Subcutaneous abdominal adipose tissue (tissue), 5 donors: ENCODE data around the gene DYRK1A.
"Not testable (repeated sequence)": the region's sequence is repeated elsewhere in the genome, so short reads cannot be mapped to it uniquely, and the experiment has no call there.

Experiments used
- H3K27ac ChIP-seq: one replicate; pipeline ENCODE4 v1.7.0; 2013; ENCODE audit warnings: low read depth, mild to moderate bottlenecking, inconsistent platforms, low read length, moderate library complexity
- H3K27me3 ChIP-seq, 5 donors: one replicate each; pipeline ENCODE4 v1.7.0; 2013; ENCODE audit warnings: low read length in 5 of 5, inconsistent platforms in 1 of 5; ENCODE audit not compliant: control insufficient read depth in 5 of 5, insufficient read depth in 4 of 5
- H3K36me3 ChIP-seq, 5 donors: one replicate each; pipeline ENCODE4 v1.7.0; 2013; ENCODE audit warnings: low read length in 5 of 5; ENCODE audit not compliant: control insufficient read depth in 5 of 5, insufficient read depth in 5 of 5
- H3K4me1 ChIP-seq, 5 donors: one replicate each; pipeline ENCODE4 v1.7.0; 2013; ENCODE audit warnings: low read length in 5 of 5, mild to moderate bottlenecking in 3 of 5, moderate library complexity in 1 of 5; ENCODE audit not compliant: control insufficient read depth in 5 of 5, insufficient read depth in 5 of 5
- H3K4me3 ChIP-seq, 5 donors: one replicate each; pipeline ENCODE4 v1.7.0; 2013; ENCODE audit warnings: low read length in 5 of 5, low read depth in 1 of 5
- H3K9ac ChIP-seq, 5 donors: one replicate each; pipeline ENCODE4 v1.7.0; 2013; ENCODE audit warnings: low read length in 5 of 5, mild to moderate bottlenecking in 4 of 5, moderate library complexity in 3 of 5
- H3K9me3 ChIP-seq, 5 donors: one replicate each; pipeline ENCODE4 v1.7.0; 2013; ENCODE audit warnings: low read length in 5 of 5; ENCODE audit not compliant: control insufficient read depth in 5 of 5
- donor health status: healthy.
- donor health status: healthy.
- donor health status: healthy.
- donor health status: healthy.
- donor health status: healthy.

Gene DYRK1A

DNA sequence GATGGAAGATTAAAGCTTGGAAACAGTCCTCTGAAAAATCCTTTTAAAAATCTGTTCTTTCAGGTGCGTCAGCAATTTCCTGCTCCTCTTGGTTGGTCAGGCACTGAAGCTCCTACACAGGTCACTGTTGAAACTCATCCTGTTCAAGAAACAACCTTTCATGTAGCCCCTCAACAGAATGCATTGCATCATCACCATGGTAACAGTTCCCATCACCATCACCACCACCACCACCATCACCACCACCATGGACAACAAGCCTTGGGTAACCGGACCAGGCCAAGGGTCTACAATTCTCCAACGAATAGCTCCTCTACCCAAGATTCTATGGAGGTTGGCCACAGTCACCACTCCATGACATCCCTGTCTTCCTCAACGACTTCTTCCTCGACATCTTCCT lies 145.3 kb downstream of the DYRK1A start:
- no peak overlapping the region for H3K9ac ChIP-seq
- H3K9me3 ChIP-seq = no peaks in the 10 kb centered on the region
- H3K4me3 ChIP-seq = no peak overlapping the region
- H3K27me3 ChIP-seq = no peaks in the 10 kb centered on the region
- no peak overlapping the region for H3K27ac ChIP-seq
- H3K4me1 ChIP-seq = no peaks in the 10 kb centered on the region
- peaks cover 48 to 90% (median 76%) of the 10 kb centered on the region in 5 donors for H3K36me3 ChIP-seq

DNA sequence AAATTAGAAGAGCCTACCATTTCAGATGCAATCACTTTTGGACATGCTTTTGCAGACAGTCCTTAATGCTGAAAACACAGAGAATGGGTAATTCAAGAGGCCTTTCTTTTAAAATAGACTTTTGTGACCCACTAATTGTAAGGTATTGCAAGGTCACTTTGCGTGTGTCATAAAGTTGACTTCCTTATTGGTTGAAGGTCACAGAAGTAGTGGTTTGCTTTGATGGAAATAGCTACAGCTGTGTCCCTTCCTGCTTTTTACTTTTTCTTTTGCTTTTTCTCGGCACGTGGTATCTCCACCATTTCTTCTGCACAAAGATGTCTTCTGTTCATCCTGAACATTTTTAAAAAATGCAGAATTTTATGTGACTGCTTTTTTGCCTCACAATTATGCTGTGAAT lies 146.8 kb downstream of the DYRK1A start:
- H3K9me3 ChIP-seq = no peaks in the 10 kb centered on the region
- no peak overlapping the region for H3K4me3 ChIP-seq
- H3K27me3 ChIP-seq = no peaks in the 10 kb centered on the region
- H3K4me1 ChIP-seq = no peaks in the 10 kb centered on the region
- H3K9ac ChIP-seq = no peak overlapping the region
- peaks cover 44 to 83% (median 66%) of the 10 kb centered on the region in 5 donors for H3K36me3 ChIP-seq
- no peak overlapping the region for H3K27ac ChIP-seq

- H3K36me3 ChIP-seq = peaks cover 38 to 75% (median 59%) of the 10 kb centered on the region in 5 donors
- H3K9ac ChIP-seq = no peak overlapping the region
- no peak overlapping the region for H3K4me3 ChIP-seq
- H3K27me3 ChIP-seq = no peaks in the 10 kb centered on the region
- no peak overlapping the region for H3K27ac ChIP-seq
- H3K9me3 ChIP-seq = no peaks in the 10 kb centered on the region
- H3K4me1 ChIP-seq = peaks cover 0 to 4% (median 3%) of the 10 kb centered on the region in 5 donors
Observed at GRCh38 chr21:37514038-37514667, 147.6 kb downstream of the DYRK1A start.

- Histone ChIP-seq H3K9ac (no peak overlapping the region), H3K9me3 (no peaks in the 10 kb centered on the region), H3K36me3 (peaks cover 22 to 47% (median 32%) of the 10 kb centered on the region in 5 donors), H3K27me3 (no peaks in the 10 kb centered on the region), H3K4me1 (peaks cover 0 to 8% (median 4%) of the 10 kb centered on the region in 5 donors), H3K4me3 (no peak overlapping the region), H3K27ac (no peak overlapping the region)
Observed at GRCh38 chr21:37516998-37517397, 150.4 kb downstream of the DYRK1A start.

- Histone ChIP-seq H3K27ac (no peak overlapping the region), H3K27me3 (no peaks in the 10 kb centered on the region), H3K4me3 (no peak overlapping the region), H3K36me3 (peaks cover 4 to 19% (median 9%) of the 10 kb centered on the region in 5 donors), H3K4me1 (peaks cover 0 to 9% (median 5%) of the 10 kb centered on the region in 5 donors), H3K9me3 (no peaks in the 10 kb centered on the region), H3K9ac (no peak overlapping the region)
Observed at GRCh38 chr21:37520801-37521200, 154.2 kb downstream of the DYRK1A start.

GRCh38 chr21:37521658-37522057 lies 155.1 kb downstream of the DYRK1A start:
- no peaks in the 10 kb centered on the region for H3K9me3 ChIP-seq
- no peaks in the 10 kb centered on the region for H3K27me3 ChIP-seq
- peaks cover 0 to 9% (median 5%) of the 10 kb centered on the region in 5 donors for H3K4me1 ChIP-seq
- H3K9ac ChIP-seq = no peak overlapping the region
- H3K36me3 ChIP-seq = peaks cover under 1 to 10% (median 4%) of the 10 kb centered on the region in 5 donors
- no peak overlapping the region for H3K4me3 ChIP-seq
- no peak overlapping the region for H3K27ac ChIP-seq

DNA sequence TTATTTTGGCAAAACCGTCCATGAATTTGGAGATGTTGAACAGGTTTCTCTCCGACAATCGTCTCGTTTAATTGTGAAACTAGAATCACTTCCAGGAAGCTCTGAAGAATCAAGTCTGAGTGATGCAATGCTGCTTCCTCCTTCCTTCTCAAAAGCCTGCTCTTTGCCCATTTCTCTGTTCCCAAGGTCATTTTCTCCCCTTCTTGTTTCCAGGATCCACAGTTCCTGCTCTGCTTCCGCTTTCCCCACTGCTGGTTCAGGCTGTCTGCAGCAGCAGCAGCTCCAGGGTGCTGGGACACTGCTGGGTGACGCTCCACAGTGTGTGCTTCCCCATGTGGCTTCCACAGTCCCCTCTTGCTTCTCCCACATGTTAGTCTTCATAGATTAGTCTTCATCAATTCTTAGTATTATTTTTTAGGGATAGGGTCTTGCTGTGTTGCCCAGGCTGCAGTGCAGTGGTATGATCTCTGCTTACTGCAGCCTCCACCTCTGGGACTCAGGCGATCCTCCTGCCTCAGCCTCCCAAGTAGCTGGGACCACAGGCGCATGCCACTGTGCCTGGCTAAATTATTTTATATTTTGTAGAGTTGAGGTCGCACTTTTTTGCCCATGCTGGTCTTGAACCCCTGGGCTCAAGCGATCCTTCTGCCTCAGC lies 156.2 kb downstream of the DYRK1A start:
- Histone ChIP-seq H3K36me3 (peaks cover 0 to 4% (median 0%) of the 10 kb centered on the region in 5 donors), H3K9me3 (no peaks in the 10 kb centered on the region), H3K27ac (no peak overlapping the region), H3K9ac (no peak overlapping the region), H3K4me1 (peaks cover 0 to 9% (median 5%) of the 10 kb centered on the region in 5 donors), H3K27me3 (no peaks in the 10 kb centered on the region), H3K4me3 (peak overlapping the region in 2 of 5 donors; percentile 4 to 23)

GRCh38 chr21:37524944-37525343 lies 158.4 kb downstream of the DYRK1A start:
- H3K4me3 ChIP-seq, H3K4me1 ChIP-seq, H3K9me3 ChIP-seq, H3K27me3 ChIP-seq, H3K9ac ChIP-seq, H3K27ac ChIP-seq, H3K36me3 ChIP-seq: not testable (repeated sequence)

- Histone ChIP-seq H3K27me3 (peaks cover 0 to 4% (median 0%) of the 10 kb centered on the region in 5 donors), H3K9ac (no peak overlapping the region), H3K36me3 (no peaks in the 10 kb centered on the region), H3K27ac (no peak overlapping the region), H3K4me3 (no peak overlapping the region), H3K4me1 (peaks cover 0 to 3% (median under 1%) of the 10 kb centered on the region in 5 donors), H3K9me3 (no peaks in the 10 kb centered on the region)
Observed at GRCh38 chr21:37525810-37526209, 159.2 kb downstream of the DYRK1A start.

- H3K27ac ChIP-seq = no peak overlapping the region
- no peaks in the 10 kb centered on the region for H3K36me3 ChIP-seq
- H3K27me3 ChIP-seq = peaks cover 0 to 12% (median 4%) of the 10 kb centered on the region in 5 donors
- H3K4me3 ChIP-seq = no peak overlapping the region
- H3K9me3 ChIP-seq = no peaks in the 10 kb centered on the region
- no peak overlapping the region for H3K9ac ChIP-seq
- peaks cover 0 to 12% (median 11%) of the 10 kb centered on the region in 5 donors for H3K4me1 ChIP-seq
Observed at GRCh38 chr21:37527103-37527502, 160.5 kb downstream of the DYRK1A start.
